Stimulated activated CD8-positive, alpha-beta memory T cell treated with anti-CD3 and anti-CD28 coated beads, Interleukin-15, amount 100 ng/mL, for 48 hours (primary cell): ENCODE data around the gene MINDY4.

ENCODE experiments used
- DNase-seq, 2 donors: peaks; one replicate each; pipeline ENCODE4 v3.0.0-alpha.2; 2020; ENCODE audit warnings: low read depth in 2 of 2

MINDY4 gene

DNA sequence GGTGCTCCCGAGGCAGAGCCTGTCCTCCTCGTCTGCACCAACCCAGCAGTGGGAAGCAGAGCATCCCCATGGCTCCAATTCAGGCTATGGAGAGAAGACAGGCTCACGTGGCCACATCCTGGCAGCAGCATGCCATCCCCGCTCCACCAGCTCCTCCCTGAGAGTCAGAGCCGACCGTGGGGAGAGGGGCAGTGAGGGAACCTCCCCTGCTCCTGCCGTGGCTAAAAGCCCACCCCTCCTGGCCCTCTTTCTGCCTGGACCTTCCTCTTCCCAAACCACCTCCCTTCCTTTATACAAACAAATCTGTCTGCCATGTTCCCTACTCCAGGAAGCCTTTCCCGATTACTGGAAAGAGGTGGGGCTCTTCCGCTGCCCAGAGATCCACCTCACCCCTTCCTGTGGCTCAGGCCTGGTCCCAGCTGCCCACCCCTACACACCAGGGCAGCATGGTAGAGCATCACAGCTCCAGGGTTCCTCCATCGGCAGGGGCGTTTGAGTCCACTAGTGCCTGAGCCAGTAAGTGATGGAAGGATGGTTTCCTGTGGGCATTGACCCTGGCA lies 129.7 kb downstream of the MINDY4 start:
- no peak for DNase-seq

DNA sequence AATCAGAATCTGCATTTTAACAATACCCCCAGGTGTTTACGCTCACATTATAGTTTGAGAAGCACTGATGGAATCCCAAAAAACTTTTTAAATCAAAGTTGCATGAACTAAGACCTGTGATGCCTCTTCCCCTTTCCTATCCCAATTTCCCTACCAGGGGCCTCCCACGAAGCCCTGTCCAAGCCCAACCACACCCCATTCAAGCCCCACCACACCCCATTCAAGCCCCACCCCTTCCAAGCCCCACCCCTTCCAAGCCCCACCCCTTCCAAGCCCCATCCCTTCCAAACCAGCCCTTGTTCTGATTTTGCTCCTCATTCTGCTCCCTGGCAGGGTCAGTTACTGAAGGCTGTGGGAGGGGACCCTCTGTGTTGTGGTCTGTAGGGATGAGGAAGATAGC lies 130.6 kb downstream of the MINDY4 start:
- no peak for DNase-seq

DNA sequence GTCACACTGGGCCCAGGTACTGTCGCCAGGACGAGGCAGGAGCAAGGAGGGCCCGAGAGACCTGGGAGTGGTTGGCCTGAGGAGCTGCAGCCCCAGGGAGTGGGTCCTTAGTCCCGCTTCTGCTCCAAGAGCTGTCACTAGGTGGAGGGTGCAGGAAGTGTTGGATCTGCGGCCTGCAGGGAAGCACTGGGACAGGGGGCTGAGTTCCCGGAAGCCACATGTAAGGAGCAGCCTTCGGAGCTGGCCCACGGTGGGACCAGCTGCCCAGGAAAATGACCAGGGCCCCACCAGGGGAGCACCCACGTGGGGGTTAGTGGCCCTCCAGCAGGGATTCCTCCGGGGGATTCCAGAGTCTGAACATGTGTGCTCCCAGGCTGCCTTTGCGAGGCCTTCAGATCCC lies 131.2 kb downstream of the MINDY4 start:
- no peak for DNase-seq

DNA sequence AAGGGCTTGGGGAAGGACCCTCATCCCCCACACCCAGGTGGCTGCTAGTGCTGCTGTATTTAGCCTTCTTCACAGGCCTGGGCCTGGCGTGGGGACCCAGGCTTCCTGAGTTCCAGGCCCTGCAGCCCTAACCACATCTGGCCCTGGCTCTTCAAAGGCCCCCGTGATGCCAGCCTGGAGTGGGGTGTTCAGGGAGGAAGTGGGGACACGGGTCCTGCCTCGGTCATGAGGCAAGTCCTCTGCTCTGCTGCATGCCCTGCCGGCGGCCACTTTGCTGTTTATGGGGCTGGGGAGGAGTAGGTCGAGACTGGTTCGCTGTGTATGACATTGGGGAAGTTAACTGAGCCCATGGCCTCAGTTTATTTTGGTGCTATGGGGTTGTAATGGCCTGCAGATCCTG lies 131.9 kb downstream of the MINDY4 start:
- DNase-seq: no peak

DNA sequence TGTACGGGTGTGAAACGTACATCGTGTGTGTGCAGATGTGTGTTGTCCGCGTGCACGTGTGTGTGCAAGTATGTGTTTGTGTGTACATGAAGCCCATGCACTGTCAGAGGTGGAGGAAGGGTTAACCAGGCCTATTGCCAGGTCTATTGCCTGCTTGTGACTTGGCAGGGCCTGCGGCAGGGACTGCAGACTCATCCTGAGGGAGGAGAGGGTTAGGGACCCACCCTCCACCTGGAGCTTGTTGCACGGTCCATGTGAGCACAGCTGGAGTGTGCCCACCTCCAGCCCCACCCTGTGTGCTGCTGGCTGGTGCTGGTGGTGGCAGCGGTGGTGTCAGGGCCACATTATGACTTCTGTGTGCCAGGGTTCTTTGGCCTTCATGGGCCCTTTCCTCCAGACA lies 133.3 kb downstream of the MINDY4 start:
- no peak for DNase-seq

DNA sequence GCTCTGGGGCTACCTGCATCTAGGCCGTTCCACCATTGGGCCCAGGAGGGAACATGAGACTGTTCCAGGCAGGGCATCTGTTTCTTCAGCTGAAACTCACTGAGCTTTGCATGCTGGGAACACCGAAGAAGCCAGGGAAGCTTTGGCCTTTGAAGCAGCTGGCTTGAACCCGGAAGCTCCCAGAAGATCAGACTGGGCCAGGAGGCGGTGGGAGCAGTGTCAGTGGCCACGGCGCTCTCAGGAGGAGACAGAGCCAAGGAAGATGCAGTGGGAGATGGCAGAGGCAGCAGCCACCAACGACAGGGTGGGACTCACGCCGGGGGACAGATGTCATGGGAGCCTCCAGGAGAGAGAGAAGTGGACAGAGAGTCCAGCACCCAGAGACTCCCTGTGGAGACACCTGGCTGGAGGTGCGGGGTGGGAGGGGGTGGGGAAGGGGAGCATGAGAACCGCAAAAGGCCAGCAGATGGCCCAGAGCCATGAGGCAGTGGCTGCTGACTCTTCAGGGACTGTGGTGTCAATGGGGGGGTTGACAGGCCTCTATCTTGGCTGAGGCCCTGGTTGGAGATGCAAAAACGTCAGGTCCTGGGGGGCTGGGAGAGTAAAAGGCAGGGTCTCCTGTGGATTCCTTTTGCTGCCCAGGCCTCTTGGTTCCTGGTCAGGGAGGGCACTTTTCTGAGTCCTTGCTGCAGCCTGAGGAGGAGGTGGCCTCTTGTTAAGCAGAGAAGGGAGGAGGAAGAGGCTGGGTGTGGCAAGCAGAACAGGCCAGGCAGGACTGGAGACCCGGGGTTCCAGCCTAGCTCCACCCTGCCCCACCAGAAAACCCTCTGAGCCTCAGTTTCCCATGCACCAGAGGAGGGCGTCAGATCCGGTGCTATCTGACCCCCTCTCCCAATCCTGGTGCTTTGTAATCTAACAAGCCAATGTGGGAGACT lies 134.1 kb downstream of the MINDY4 start:
- DNase-seq: no peak

DNA sequence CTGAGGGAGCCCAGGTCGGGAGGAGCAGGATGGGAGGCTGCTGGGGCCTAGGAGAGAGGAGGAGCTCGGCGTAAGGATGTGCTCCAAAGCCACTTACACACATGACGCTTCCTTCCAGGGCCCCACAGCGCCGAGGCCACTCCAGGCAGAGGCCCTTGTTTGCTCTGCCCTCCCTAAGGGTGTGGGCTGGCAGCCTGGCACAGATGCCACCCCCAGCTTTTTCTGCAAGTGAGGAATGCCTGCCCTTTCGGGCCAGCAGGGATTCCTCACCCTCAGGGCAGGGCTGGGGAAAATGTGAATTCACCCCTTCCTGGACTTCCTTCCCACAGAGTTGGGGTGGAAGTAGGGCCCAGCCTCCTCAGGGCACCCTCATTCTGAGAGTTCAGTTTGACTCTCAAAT lies 134.8 kb downstream of the MINDY4 start:
- DNase-seq: no peak

DNA sequence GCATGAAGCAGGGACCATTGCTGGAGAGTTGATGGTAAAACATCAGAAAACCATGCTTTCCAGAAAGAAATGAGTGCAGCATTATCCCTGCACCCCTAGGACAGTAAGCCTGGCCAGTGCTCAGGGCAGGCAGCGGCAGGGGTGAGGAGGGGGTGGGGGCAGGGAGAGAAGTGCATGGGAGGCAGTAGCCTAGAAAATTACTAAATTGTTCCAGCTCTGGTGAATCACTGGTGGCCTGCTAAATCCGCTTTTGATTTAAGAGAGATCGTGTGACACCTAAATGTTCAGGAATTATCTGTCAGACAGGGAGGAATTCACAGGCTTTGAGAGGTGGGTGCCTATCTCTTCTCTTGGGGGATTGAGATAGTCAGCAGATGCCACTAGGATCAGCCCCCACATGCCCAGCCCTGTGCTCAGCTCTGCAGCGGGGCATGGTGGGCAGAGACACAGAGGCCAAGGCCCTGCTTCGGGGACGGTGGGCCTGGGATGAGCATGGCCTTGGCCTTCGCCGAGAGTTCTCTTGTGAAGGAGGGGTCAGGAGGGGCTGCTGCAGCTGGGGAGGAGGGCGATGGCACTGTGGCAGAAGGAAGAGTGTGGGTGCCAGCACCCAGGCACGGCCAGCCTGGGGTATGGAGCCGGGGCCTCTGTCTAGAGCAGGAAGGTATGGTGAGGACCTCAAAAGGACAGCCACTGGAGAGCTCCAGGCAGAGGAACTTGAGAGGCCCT lies 135.5 kb downstream of the MINDY4 start:
- DNase-seq: no peak

DNA sequence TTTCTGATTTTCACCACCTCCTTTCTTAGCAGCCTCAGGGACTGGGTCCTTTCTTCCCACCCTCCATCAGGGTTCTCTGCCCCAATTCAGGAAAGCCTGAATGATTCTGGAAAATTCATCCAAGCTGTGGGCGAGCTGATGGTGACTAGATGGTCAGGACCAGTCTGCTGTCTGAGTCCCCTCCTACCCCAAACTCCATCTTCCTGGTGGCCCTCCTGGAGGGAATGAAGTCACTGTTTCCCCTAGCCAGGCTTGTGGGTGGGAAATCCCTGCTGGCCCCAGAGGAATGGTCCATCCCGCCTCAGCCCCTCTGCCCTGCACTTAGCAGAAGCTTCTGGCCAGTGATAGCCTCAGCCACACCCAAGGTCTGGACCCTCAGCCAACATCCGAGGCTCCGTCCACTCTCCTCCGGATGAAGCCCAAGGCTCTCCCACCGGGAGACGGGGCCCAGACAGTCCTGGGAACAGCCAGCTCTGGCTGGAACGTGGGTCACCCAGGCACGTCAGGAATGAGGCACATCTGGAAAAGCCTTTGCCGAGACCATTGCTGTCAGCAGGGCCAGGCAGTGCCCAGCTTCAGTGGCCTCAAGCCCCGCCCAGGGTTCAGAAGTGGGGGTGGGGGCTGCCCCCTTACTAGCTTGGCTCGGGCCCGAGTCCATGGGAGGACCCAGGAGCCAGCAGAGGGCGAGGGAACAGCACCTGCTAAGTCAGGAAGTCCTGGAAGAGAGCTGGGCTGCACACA lies 136.5 kb downstream of the MINDY4 start:
- DNase-seq: no peak

DNA sequence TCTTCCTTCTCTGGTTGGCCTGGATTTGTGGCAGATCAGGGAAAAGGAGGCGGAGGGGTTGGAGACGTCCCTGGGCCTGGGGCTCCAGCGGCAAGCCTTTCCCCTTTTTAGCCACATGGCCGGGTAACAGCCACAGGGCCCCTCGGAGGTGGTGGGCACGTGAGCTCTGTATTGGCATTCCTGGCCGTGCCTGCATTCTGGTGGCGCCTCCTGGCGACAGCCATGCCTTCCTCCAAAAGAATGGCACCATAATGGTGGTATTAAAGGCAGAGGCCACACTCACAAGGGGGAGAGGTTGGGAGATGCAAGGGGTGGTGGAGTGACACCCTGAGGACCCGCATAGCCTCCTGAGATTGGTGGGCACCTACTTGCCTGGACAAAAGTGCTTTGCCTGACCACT lies 137.5 kb downstream of the MINDY4 start:
- DNase-seq: no peak

DNA sequence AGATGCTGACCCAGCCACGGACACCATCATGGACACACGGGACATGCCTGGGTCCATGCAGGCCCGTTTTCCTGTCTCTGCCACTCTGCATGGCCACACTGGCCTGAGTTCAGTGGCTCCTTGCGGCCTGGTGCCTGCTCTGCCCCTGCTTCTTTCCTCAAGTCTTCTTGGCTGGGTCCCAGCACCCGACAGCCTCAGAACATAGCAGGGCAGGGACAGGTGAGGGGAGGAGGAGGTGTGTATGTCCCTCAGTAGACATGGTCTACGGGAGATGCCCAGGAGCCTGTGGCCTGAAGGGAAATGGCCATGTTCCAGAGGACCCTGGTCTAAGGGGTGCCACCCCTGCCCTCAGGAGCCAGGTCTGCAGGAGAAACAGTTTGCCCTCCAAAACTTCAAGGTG lies 138.2 kb downstream of the MINDY4 start:
- DNase-seq: no peak

DNA sequence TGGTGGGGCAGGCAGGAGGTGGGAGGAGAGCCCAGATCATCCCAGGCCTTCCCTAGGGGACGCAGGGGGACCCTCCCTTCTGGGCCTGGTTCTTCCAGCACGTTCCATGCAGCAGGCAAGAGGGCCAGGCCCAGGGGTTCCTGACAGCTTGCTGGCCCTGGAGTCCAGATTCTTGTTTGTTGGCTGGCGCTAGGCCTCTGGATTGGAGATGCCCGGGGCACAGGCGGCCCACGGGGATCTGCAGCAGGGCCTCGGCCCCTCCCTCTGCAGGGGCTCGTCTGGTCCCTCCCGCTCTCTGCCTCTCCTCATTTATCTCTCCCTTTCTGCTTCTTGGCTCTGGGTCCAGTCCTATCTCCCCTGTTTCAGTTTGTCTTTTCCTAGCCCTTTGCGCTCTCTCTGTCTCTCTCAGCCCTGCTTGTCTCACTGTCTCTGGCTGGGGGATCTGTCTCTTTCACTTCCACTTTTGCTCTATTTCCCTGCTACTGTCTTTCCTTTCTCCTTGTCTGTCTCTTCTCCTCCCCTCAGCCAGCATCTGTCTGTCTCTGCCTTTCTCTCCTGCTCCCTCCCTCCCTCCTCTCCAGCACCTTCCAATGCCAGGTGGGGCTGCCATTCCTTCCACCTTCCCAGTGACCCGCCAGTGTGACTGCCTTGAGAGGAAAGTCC lies 139.3 kb downstream of the MINDY4 start:
- no peak for DNase-seq

DNA sequence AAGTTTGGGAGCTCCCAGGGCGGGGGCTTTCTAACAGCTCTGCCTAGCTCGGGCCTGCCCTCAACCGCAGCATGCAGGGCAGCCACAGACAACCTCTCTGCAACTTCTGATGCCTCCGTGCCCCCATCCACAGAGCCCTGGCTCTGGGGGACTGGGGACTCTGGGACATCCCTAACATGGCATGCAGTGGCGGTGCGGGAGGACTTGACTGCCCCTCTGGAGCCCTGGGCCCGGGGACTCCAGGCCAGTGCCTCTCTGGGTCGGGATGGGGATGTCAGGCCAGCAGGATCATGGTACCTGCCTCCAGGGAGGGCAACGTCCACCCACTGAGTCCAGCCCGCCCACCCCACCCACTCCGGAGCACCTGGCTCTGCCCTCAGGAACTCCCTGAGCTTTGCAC lies 139.9 kb downstream of the MINDY4 start:
- DNase-seq: no peak

DNA sequence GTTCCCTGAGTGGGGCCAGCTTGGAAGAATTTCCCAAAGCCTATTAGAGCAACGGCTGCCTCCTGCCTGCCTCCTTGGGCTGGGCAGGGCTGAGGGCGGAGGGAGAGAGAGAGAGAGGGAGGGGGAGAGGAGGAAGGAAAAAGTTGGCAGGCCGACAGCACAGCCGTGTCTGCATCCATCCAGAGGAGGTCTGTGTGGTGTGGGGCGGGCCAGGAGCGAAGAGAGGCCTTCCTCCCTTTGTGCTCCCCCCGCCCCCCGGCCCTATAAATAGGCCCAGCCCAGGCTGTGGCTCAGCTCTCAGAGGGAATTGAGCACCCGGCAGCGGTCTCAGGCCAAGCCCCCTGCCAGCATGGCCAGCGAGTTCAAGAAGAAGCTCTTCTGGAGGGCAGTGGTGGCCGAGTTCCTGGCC lies 140.3 kb downstream of the MINDY4 start, which contains the start of gene AQP1:
Gene AQP1 (plus strand): TSS at position 293 of the 409 bp plus-strand sequence. CDS start 57 bp downstream, at position 350.
- no peak for DNase-seq

DNA sequence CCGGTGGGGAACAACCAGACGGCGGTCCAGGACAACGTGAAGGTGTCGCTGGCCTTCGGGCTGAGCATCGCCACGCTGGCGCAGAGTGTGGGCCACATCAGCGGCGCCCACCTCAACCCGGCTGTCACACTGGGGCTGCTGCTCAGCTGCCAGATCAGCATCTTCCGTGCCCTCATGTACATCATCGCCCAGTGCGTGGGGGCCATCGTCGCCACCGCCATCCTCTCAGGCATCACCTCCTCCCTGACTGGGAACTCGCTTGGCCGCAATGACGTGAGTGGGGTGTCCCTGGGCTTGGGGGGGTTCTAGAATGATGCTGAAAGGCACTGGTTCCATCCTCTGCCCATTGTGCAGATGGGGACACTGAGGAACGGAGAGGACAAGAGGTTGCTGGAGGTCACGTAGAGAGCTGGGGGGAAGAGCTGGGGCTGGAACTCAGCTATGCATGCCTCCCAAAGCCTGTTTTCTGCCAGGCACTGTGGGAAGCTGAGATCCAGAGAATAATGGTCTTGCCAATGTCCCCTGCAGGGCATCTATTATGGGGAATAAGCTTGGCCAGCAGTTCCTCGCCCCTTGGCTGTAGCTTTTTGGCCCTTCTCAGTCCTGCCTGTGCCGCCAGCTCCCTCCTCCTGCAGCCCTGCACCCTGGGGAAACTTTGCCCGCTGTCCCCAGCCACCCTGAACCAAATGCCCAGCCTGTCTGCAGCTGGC lies 141.0 kb downstream of the MINDY4 start:
- no peak for DNase-seq

DNA sequence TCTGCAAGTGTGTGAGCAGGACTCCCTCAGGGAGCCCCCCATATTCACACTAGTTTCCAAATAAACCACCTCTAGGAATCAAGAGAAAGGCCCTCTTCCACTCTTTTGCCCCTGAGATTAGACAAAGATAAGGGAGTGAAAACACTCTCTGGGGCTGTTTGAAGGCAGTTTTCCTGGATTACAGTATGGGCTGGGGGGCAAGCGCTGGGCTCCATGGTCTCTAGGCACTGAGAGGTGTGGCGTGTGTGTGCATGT lies 141.4 kb downstream of the MINDY4 start:
- DNase-seq: no peak

DNA sequence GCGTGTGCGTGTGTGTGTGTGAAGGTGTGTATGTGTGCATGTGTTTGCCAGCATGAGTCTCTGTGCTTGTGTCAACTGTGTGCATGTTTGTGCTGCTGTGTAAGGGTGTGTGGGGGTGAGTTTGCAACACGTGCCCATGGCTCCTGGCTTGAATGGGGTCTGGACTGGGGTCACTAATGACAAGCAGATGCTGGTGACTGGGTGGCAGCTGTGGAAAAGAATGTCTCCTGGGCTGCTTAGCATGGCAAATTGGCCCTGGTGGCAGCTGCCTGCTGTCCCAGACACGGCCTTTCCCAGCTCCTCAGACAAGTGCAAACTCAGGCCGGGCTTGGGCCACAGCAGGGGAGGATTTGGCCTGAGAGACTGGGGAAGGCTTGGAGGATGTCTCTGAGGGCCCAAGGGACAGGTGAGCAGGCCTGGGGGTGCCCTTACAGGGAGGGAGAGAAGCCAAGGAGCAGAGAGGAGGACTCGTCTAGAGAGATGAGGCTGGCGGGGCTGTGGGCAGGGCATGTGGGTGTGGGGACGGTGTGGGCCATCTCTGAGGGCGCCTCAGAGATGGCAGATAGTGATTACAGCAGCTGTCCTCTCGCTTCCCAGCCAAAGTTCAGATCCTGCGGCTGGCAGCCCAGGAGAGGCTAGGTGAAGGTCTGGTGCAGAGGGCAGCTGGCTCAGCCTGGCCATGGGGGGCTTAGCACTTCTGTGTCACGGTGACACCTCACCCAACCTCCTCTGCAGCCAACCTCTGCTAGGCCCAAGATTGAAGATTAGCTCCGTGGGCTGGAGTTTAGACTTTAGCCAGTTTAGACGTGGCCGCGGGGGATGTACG lies 142.0 kb downstream of the MINDY4 start:
- DNase-seq: no peak

DNA sequence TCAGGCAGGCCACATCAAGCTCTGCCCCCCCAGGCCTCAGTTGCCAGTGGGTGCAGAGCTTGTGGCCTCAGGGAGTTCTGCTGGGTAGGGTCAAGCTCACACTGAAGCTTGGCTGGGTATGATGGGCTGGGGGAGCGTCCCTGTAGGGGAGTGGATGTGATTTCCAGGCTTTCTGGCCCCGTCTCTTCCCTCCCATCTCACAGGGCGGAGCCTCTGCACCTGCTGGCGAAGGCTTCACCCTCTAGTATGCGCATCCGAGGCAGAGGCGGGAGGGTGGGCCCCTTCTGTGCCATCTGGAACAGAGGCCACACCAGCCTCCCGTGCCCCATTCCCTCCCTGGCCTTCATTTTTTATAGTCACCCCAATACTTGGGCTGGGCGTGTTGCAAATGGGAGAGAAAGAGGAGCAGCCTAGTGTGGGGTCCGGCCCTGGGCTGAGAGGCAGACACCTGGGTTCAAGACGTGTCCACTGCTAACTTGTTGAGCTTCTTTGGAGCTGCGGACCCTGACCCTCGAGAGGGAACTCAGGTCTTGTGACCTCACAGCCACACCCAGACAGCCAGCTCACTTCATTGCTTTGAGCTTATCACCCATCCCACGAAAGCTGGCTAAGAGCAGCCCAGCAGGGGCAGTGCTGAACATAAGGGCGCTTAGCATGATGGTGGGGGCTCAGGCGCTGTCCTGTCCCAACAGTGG lies 142.8 kb downstream of the MINDY4 start:
- no peak for DNase-seq

DNA sequence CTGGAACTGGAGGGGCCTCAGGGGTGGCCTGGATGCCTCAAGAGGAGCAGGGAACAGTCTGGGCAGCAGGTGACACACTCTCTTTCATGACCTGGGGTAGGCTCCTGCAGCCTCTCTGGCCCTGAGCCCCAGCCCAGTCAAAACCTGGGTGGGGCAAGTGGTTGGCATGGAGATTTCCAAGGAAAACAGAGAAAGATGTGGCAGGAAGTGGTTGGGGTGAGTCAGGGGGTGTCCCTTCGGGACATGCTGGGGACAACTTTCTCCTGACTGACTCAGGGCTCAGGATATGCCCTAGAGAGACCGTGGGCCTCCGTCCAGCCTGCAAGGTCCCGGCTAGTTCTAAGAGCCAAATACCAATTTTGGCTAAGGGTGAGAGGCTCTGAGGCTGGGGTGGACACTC lies 143.4 kb downstream of the MINDY4 start:
- no peak for DNase-seq
